Hepatocyte (in vitro differentiated cells): ENCODE data around the gene PLVAP. TPM values are rescaled to one million over a fixed set of nuclear protein-coding genes. Genes with fewer than 3 reads are reported as not detected.
A peak's percentile ranks its signal among the peaks of the same experiment; 100 is the strongest.

Experiments
- DNase-seq: peaks from one replicate; pipeline ENCODE4 v3.0.0-alpha.2; 2016; ENCODE audit warnings: low spot score
- H2AFZ ChIP-seq: fragments of 200-600 bp; sonication (generic); 2 replicates; pipeline ENCODE4 v1.6.0; 2016; ENCODE audit warnings: antibody characterized with exemption, mild to moderate bottlenecking
- H3K27ac ChIP-seq: fragments of 200-600 bp; sonication (generic); 2 replicates; pipeline ENCODE4 v1.5.1; 2016; ENCODE audit warnings: mild to moderate bottlenecking
- H3K27me3 ChIP-seq: fragments of 200-600 bp; sonication (generic); 2 replicates; pipeline ENCODE4 v1.6.1; 2016
- H3K36me3 ChIP-seq: fragments of 200-600 bp; sonication (generic); replicated peaks from 2 replicates; pipeline ENCODE4 v1.5.1; 2016; ENCODE audit warnings: low read depth; ENCODE audit not compliant: insufficient read depth
- H3K4me1 ChIP-seq: fragments of 200-600 bp; sonication (generic); 2 replicates; pipeline ENCODE4 v1.5.1; 2016; ENCODE audit warnings: mild to moderate bottlenecking, moderate library complexity; ENCODE audit not compliant: insufficient read depth
- H3K4me2 ChIP-seq: fragments of 200-600 bp; sonication (generic); 2 replicates; pipeline ENCODE4 v1.6.0; 2016
- H3K4me3 ChIP-seq: fragments of 200-600 bp; sonication (generic); 2 replicates; pipeline ENCODE4 v1.5.1; 2016; ENCODE audit warnings: mild to moderate bottlenecking
- H3K79me2 ChIP-seq: fragments of 200-600 bp; sonication (generic); 2 replicates; pipeline ENCODE4 v1.6.0; 2017; ENCODE audit warnings: mild to moderate bottlenecking
- H3K9me2 ChIP-seq: fragments of 200-600 bp; sonication (generic); replicated peaks from 2 replicates; pipeline ENCODE4 v1.6.0; 2017; ENCODE audit warnings: mild to moderate bottlenecking; ENCODE audit not compliant: insufficient read depth
- H3K9me3 ChIP-seq: fragments of 200-600 bp; sonication (generic); 2 replicates; pipeline ENCODE4 v1.5.1; 2016; ENCODE audit warnings: low read depth, mild to moderate bottlenecking
- H4K20me1 ChIP-seq: fragments of 200-600 bp; sonication (generic); 2 replicates; pipeline ENCODE4 v1.6.0; 2016; ENCODE audit warnings: mild to moderate bottlenecking; ENCODE audit not compliant: insufficient read depth, poor library complexity, severe bottlenecking
- EZH2 ChIP-seq: fragments of 200-600 bp; sonication (generic); IDR thresholded peaks from 2 replicates; pipeline ENCODE4 v1.6.1; 2016; ENCODE audit warnings: antibody characterized with exemption, mild to moderate bottlenecking, borderline replicate concordance
- EZH2phosphoT487 ChIP-seq: fragments of 200-600 bp; sonication (generic); IDR thresholded peaks from one replicate; pipeline ENCODE4 v1.6.1; 2018; ENCODE audit warnings: antibody characterized with exemption, mild to moderate bottlenecking, low read depth, moderate library complexity; ENCODE audit not compliant: unreplicated experiment, severe bottlenecking
- WGBS: methylation state at CpG from one replicate; pipeline ENCODE4 v1.1.6; 2016; ENCODE audit warnings: low lambda C conversion rate; ENCODE audit errors: missing lambda C conversion rate; 5-methylcytosine and 5-hydroxymethylcytosine counted together
- polyA plus RNA-seq: library from polyadenylated mRNA; unstranded; fragments of >200 nt; fragmentation: Nextera tagmentation; extraction: Ambion mirVana; gene quantifications from 2 replicates; pipeline ENCODE4 v1.2.1, GENCODE V29; 2016
- total RNA-seq: library from RNA; depleted of rRNA; stranded (reverse); fragments of >200 nt; gene quantifications from 2 replicates; pipeline ENCODE4 v1.2.3, GENCODE V29; 2014
- TF ChIP-seq, protein P1 (sequence below): fragments of 200-600 bp; sonication (generic); IDR thresholded peaks from 2 replicates; pipeline ENCODE4 v1.5.1; 2016; ENCODE audit warnings: antibody characterized with exemption, mild to moderate bottlenecking; ENCODE audit not compliant: poor library complexity

The PLVAP gene
- total and polyA plus RNA-seq, 2 experiments from 2014 or later = 1.4 to 5.3 TPM

DNA sequence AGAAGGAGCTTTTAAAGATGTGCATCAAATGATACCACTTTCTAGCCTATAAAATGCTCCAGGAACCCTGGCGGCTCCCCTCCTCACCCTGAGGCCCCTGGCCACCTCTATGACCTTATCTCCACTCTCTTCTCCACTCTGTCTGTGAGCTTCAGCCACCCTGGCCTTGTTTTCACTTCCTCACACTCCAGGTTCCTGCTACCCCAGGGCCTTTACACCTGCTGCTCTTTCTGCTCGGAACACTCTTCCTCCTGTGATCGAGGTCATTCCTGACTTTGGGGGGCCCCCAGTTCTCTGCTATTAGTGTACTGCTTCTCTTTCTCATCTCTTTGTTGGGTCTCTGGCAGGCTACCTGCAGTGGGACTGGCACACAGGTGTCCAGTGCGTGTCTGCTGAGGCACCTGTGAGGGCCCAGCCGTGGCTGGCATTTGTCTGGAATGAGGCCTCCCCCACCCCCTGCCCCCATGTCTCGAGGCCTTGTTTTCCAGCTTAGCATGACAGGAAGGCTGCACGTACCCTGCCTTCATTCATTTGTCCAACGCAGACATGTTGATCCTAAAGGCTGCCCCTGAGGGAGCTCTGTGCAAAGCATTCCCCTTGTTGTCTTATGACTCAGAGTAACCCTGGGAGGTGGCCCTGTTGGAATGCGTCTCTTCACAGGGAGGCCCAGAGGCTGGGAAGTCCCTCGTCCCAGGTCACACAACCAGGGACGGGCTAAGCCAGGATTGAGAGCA lies 65.5 kb downstream of the PLVAP start:
- H3K36me3 ChIP-seq = no peaks in the 10 kb centered on the region
- WGBS = 73% methylated on average over 11 of the region's 11 CpGs
- H3K4me3 ChIP-seq = no peak overlapping the region
- peak overlapping the region; percentile 88 for H3K27ac ChIP-seq
- no peaks in the 10 kb centered on the region for H3K27me3 ChIP-seq
- peaks cover 7% of the 10 kb centered on the region for H4K20me1 ChIP-seq
- H3K4me2 ChIP-seq = peak overlapping the region; percentile 55
- TF ChIP-seq EZH2 = no peak
- TF ChIP-seq, protein P1, sequence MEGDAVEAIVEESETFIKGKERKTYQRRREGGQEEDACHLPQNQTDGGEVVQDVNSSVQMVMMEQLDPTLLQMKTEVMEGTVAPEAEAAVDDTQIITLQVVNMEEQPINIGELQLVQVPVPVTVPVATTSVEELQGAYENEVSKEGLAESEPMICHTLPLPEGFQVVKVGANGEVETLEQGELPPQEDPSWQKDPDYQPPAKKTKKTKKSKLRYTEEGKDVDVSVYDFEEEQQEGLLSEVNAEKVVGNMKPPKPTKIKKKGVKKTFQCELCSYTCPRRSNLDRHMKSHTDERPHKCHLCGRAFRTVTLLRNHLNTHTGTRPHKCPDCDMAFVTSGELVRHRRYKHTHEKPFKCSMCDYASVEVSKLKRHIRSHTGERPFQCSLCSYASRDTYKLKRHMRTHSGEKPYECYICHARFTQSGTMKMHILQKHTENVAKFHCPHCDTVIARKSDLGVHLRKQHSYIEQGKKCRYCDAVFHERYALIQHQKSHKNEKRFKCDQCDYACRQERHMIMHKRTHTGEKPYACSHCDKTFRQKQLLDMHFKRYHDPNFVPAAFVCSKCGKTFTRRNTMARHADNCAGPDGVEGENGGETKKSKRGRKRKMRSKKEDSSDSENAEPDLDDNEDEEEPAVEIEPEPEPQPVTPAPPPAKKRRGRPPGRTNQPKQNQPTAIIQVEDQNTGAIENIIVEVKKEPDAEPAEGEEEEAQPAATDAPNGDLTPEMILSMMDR = no peak
- H3K9me2 ChIP-seq = no peaks in the 10 kb centered on the region
- H3K9me3 ChIP-seq = no peaks in the 10 kb centered on the region
- no peak overlapping the region for H2AFZ ChIP-seq
- peak; percentile 74 for DNase-seq
- peaks cover 54% of the 10 kb centered on the region for H3K79me2 ChIP-seq
- peaks cover 20% of the 10 kb centered on the region for H3K4me1 ChIP-seq

DNA sequence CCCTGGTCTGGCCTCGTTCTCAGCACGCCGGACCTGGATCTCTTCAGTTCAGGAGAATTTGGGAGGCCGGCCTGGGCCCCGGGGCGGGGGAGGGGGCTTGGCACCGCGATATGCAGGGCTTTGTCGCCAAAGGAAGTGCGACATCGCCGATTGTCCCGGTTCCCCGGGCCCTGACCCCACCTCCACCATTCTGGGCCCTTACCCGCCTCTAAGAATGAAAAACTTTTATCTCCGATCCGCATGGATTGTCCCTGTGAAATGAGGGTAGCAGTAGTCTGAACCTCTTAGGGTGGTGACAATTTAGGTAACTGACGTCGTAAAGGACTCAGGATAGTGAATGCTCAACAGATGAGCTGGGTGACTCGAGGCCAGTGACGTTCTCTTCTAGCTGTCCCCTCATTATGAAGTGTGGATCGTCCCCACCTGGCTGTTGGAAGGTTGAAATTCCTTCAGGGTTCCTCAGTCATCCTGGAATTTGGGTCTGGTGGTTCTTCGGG lies 67.1 kb downstream of the PLVAP start:
- H3K27me3 ChIP-seq = no peaks in the 10 kb centered on the region
- no peaks in the 10 kb centered on the region for H3K9me2 ChIP-seq
- H3K79me2 ChIP-seq = peaks cover 54% of the 10 kb centered on the region
- peak overlapping the region; percentile 17 for H2AFZ ChIP-seq
- 10% methylated on average over 20 of the region's 23 CpGs for WGBS
- H3K36me3 ChIP-seq = no peaks in the 10 kb centered on the region
- H3K4me1 ChIP-seq = peaks cover 23% of the 10 kb centered on the region
- TF ChIP-seq EZH2 = no peak
- TF ChIP-seq, protein P1 = no peak
- no peak for TF ChIP-seq EZH2phosphoT487
- peaks cover 7% of the 10 kb centered on the region for H4K20me1 ChIP-seq
- H3K9me3 ChIP-seq = no peaks in the 10 kb centered on the region
- peak overlapping the region; percentile 56 for H3K27ac ChIP-seq
- H3K4me2 ChIP-seq = peak overlapping the region; percentile 94
- peak overlapping the region; percentile 56 for H3K4me3 ChIP-seq
- DNase-seq = no peak

DNA sequence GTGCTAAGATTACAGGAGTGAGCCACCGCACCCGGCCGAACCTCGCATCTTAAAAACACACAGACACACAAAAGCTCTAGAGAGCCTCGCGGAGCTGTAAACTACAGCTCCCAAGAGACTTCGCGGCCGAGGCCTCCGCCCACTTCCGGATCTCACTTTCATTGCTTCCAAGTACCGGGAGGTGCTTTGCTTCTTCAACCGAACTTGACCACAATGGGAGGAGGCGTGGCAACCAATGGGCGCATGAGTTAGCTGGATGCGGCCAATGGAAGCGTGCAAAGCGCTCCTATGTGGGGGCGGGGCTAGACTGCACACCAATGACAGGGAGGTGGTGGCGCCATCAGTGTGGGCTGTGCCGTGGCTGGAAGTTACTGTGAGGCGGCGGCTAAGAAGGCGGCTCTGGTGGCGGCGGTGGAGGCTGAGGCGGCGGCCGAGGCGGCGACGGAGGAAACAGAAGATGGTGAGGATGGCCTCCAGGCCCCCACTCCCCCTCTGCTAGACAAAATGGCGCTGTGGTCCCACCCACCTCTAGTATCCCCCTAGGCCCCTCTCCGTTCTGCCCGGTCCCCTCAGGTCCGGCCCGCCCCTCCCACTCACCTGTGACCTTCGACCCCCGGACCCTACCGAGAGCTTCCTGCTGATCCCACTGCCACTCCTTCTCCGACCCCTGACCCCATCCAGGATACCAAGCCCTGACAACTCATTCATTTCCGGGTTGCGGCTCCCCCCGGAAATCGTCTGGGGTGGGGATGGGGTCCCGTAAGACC lies 67.8 kb downstream of the PLVAP start, which contains the start of gene DDA1:
TSS of gene DDA1 (plus strand) at position 366 of the 767 bp plus-strand sequence. CDS start at position 458, 92 bp downstream.
- 3% methylated on average over 33 of the region's 46 CpGs for WGBS
- H3K79me2 ChIP-seq = peaks cover 54% of the 10 kb centered on the region
- peak; percentile 100 for DNase-seq
- H3K4me1 ChIP-seq = peaks cover 23% of the 10 kb centered on the region
- peak within 1 kb of the TSS; percentile 17 for H2AFZ ChIP-seq
- H3K27ac ChIP-seq = peak within 1 kb of the TSS; percentile 56
- peak within 1 kb of the TSS; percentile 56 for H3K4me3 ChIP-seq
- H3K4me2 ChIP-seq = peak within 1 kb of the TSS; percentile 94
- H3K27me3 ChIP-seq = no peaks in the 10 kb centered on the region
- TF ChIP-seq EZH2phosphoT487 (no peak), EZH2 (no peak)
- TF ChIP-seq, protein P1 = no peak
- H3K9me2 ChIP-seq = no peaks in the 10 kb centered on the region
- H4K20me1 ChIP-seq = peaks cover 7% of the 10 kb centered on the region
- H3K9me3 ChIP-seq = no peaks in the 10 kb centered on the region
- no peaks in the 10 kb centered on the region for H3K36me3 ChIP-seq
